DOHH2 (cell line): Measurements from ENCODE around the gene CPSF4L.

Source experiments
- H3F3A ChIP-seq: fragments of 200-600 bp; sonication (generic), shearing (Covaris generic); 2 replicates; pipeline ENCODE4 v1.6.0; 2016; ENCODE audit warnings: antibody characterized with exemption, mild to moderate bottlenecking; ENCODE audit not compliant: control insufficient read depth, insufficient read depth
- H3K27ac ChIP-seq: fragments of 200-600 bp; sonication (generic); 2 replicates; pipeline ENCODE4 v1.5.1; 2014; ENCODE audit warnings: low read depth, mild to moderate bottlenecking, low read length, moderate library complexity
- H3K27me3 ChIP-seq: fragments of 200-600 bp; sonication (generic); 2 replicates; pipeline ENCODE4 v1.6.1; 2014; ENCODE audit warnings: mild to moderate bottlenecking, low read length, mixed read lengths; ENCODE audit not compliant: control insufficient read depth
- H3K36me3 ChIP-seq: fragments of 200-600 bp; sonication (generic); 2 replicates; pipeline ENCODE4 v1.6.1; 2014; ENCODE audit warnings: mild to moderate bottlenecking, low read length, moderate library complexity, mixed read lengths; ENCODE audit not compliant: control insufficient read depth
- H3K4me1 ChIP-seq: fragments of 200-600 bp; sonication (generic); 2 replicates; pipeline ENCODE4 v1.6.1; 2014; ENCODE audit warnings: mild to moderate bottlenecking, low read length, mixed read lengths; ENCODE audit not compliant: control insufficient read depth
- H3K4me2 ChIP-seq: fragments of 200-600 bp; sonication (generic); 2 replicates; pipeline ENCODE4 v1.6.0; 2014; ENCODE audit warnings: mild to moderate bottlenecking, low read length, moderate library complexity
- H3K4me3 ChIP-seq: fragments of 200-600 bp; sonication (generic); 2 replicates; pipeline ENCODE4 v1.5.1; 2014; ENCODE audit warnings: mild to moderate bottlenecking, low read length, mixed read lengths
- H3K79me2 ChIP-seq: fragments of 200-600 bp; sonication (generic); 2 replicates; pipeline ENCODE4 v1.6.1; 2014; ENCODE audit warnings: mild to moderate bottlenecking, low read length, mixed read lengths; ENCODE audit not compliant: control insufficient read depth
- H3K9me2 ChIP-seq: fragments of 200-600 bp; sonication (generic); replicated peaks from 2 replicates; pipeline ENCODE4 v1.6.1; 2014; ENCODE audit warnings: mild to moderate bottlenecking, low read length, mixed read lengths; ENCODE audit not compliant: control insufficient read depth
- H3K9me3 ChIP-seq: fragments of 200-600 bp; sonication (generic); 2 replicates; pipeline ENCODE4 v1.6.1; 2014; ENCODE audit warnings: antibody characterized with exemption, low read length, mixed read lengths; ENCODE audit not compliant: control insufficient read depth, insufficient read depth
- H4K20me1 ChIP-seq: fragments of 200-600 bp; sonication (generic); 2 replicates; pipeline ENCODE4 v1.6.0; 2014; ENCODE audit warnings: low read depth, mild to moderate bottlenecking, antibody characterized with exemption, low read length, moderate library complexity; ENCODE audit not compliant: control insufficient read depth, insufficient read depth
- EZH2phosphoT487 ChIP-seq: fragments of 200-600 bp; sonication (generic); IDR thresholded peaks from 2 replicates; pipeline ENCODE4 v1.6.1; 2017; ENCODE audit warnings: borderline replicate concordance, mild to moderate bottlenecking, antibody characterized with exemption, low read length, moderate library complexity, mixed read lengths
- TF ChIP-seq, protein P1 (sequence below): fragments of 200-600 bp; sonication (generic); IDR thresholded peaks from one replicate; pipeline ENCODE4 v1.5.1; 2014; ENCODE audit warnings: antibody characterized with exemption, mild to moderate bottlenecking, low read depth, low read length; ENCODE audit not compliant: poor library complexity, severe bottlenecking

The CPSF4L gene

DNA sequence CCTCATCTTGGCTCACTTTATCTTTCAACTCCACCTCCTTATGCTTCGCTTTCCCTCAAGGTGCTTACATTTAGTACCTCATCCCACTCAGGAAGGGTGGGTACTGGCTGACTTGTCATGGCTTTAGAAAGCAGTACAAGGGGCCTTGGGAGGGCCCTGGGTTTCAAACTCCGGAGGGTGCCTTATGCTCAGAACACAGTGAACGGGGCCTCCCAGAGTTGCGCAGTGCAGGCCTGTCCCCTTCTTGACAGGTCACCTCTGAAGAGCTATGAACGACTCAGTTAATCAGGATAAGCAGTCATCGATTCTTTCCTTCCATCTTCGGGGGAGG, 62.8 kb downstream of the CPSF4L start:
- H3K27me3 ChIP-seq = no peaks in the 10 kb centered on the region
- no peaks in the 10 kb centered on the region for H3K9me2 ChIP-seq
- H3K36me3 ChIP-seq = peaks cover 64% of the 10 kb centered on the region
- H3K9me3 ChIP-seq = no peaks in the 10 kb centered on the region
- peaks cover 4% of the 10 kb centered on the region for H3K4me1 ChIP-seq
- no peaks in the 10 kb centered on the region for H3F3A ChIP-seq
- H3K79me2 ChIP-seq = peaks cover 8% of the 10 kb centered on the region
- TF ChIP-seq, protein P1, sequence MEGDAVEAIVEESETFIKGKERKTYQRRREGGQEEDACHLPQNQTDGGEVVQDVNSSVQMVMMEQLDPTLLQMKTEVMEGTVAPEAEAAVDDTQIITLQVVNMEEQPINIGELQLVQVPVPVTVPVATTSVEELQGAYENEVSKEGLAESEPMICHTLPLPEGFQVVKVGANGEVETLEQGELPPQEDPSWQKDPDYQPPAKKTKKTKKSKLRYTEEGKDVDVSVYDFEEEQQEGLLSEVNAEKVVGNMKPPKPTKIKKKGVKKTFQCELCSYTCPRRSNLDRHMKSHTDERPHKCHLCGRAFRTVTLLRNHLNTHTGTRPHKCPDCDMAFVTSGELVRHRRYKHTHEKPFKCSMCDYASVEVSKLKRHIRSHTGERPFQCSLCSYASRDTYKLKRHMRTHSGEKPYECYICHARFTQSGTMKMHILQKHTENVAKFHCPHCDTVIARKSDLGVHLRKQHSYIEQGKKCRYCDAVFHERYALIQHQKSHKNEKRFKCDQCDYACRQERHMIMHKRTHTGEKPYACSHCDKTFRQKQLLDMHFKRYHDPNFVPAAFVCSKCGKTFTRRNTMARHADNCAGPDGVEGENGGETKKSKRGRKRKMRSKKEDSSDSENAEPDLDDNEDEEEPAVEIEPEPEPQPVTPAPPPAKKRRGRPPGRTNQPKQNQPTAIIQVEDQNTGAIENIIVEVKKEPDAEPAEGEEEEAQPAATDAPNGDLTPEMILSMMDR = no peak
- no peak for TF ChIP-seq EZH2phosphoT487
- no peak overlapping the region for H3K4me2 ChIP-seq
- H3K4me3 ChIP-seq = no peak overlapping the region
- H3K27ac ChIP-seq = no peak overlapping the region
- H4K20me1 ChIP-seq = no peaks in the 10 kb centered on the region
